Skeletal muscle satellite cell (primary cell): ENCODE data around the gene CLVS2.

Experiments
- H3K27me3 ChIP-seq: 2 replicates; pipeline ENCODE4 v1.7.0; 2013; ENCODE audit warnings: low read length; ENCODE audit not compliant: control insufficient read depth, insufficient read depth
- H3K36me3 ChIP-seq: 2 replicates; pipeline ENCODE4 v1.7.0; 2013; ENCODE audit warnings: mild to moderate bottlenecking, control low read depth, low read length; ENCODE audit not compliant: insufficient read depth
- H3K4me1 ChIP-seq: 2 replicates; pipeline ENCODE4 v1.7.0; 2013; ENCODE audit warnings: low read length; ENCODE audit not compliant: control insufficient read depth, insufficient read depth
- H3K4me2 ChIP-seq: 2 replicates; pipeline ENCODE4 v1.7.0; 2013; ENCODE audit warnings: mild to moderate bottlenecking, low read length
- H3K4me3 ChIP-seq: 2 replicates; pipeline ENCODE4 v1.7.0; 2013; ENCODE audit warnings: low read length
- H3K9ac ChIP-seq: 2 replicates; pipeline ENCODE4 v1.7.0; 2013; ENCODE audit warnings: mild to moderate bottlenecking, low read depth, low read length, moderate library complexity
- H3K9me3 ChIP-seq: replicated peaks from 2 replicates; pipeline ENCODE4 v1.7.0; 2013; ENCODE audit warnings: mild to moderate bottlenecking, control low read depth, low read length

The CLVS2 gene

DNA sequence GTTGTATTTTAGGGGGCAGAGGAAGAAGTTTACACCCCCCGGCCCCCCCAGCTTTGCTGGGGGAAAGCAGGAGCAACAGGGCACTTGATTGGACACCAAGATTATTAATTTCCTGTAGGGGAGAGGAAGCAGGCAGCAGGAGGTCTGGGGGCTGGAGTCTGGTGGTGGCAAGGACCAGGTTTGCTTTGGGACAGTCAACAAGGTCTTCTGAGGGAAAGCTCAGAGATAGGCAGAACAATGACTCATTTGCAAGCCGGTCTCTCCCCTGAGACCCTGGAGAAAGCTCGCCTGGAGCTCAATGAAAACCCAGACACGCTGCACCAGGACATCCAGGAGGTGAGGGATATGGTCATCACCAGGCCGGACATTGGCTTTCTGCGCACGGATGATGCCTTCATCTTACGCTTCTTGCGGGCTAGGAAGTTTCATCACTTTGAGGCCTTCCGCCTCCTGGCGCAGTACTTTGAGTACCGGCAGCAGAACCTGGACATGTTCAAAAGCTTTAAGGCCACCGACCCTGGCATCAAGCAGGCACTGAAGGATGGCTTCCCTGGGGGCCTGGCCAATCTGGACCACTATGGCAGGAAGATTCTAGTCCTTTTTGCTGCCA lies 1.6 kb downstream of the CLVS2 start:
- Histone ChIP-seq H3K4me2 (peak overlapping the region; percentile 93), H3K27me3 (no peaks in the 10 kb centered on the region), H3K9me3 (no peaks in the 10 kb centered on the region), H3K36me3 (no peaks in the 10 kb centered on the region), H3K4me1 (peaks cover 18% of the 10 kb centered on the region), H3K9ac (no peak overlapping the region), H3K4me3 (peak overlapping the region; percentile 18)

DNA sequence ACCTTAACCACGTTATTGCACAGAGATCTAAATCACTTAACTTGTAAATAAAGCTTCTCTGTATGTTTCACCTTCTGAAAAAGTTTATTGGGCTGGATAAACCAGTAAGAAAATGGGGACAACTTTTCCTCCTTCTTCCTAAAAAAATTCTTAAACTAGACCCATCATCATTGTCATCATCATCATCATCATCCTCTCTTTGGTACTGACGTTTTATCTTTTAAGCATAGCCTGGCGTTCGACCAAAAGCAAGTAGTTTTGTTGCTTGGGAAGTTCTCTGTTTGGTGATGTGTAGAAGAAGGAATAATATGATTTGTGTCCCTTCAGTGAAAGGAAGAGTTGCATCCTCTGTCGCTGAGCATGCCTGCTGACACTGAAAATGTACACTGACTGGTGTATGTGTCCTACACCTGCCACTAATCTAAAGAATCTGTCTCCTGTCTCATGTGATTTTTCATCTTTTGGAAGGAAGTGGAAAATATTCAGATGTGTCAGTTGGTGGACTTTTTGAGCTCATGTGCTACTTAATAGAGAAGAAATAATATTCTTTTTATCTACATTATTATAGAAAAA lies 2.5 kb downstream of the CLVS2 start:
- H3K4me1 ChIP-seq, result peaks cover 18% of the 10 kb centered on the region
- no peaks in the 10 kb centered on the region for H3K9me3 ChIP-seq
- H3K9ac ChIP-seq, result no peak overlapping the region
- no peaks in the 10 kb centered on the region for H3K27me3 ChIP-seq
- H3K36me3 ChIP-seq, result no peaks in the 10 kb centered on the region
- H3K4me3 ChIP-seq, result peak overlapping the region; percentile 54
- peak overlapping the region; percentile 36 for H3K4me2 ChIP-seq

DNA sequence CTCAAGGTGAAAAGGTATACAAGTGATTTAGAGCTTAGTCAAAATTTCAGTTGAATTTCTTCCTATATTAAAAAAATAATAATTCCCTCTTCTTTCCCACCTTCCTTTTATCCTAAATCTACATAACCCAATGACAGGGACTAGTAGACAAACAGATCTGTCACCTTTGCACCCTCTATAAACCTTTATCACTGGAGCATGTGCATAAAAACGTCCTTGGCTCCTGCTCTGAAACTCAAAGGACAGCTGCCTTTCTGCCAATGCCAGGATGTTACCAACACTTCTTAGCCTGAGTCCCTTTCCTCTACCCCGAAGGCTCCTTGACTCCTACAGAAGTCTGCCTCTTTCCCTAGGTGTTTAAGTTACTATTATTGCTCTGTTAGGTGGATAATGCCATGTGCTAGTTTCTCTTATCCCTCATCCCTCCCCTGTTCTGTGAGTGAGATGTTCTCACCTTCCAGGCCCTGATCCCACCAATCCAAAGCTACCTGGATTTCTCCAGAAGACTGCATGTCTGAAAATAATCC lies 4.3 kb downstream of the CLVS2 start:
- H3K36me3 ChIP-seq, result no peaks in the 10 kb centered on the region
- H3K27me3 ChIP-seq, result no peaks in the 10 kb centered on the region
- no peak overlapping the region for H3K4me3 ChIP-seq
- no peak overlapping the region for H3K9ac ChIP-seq
- peaks cover 15% of the 10 kb centered on the region for H3K4me1 ChIP-seq
- H3K9me3 ChIP-seq, result no peaks in the 10 kb centered on the region
- H3K4me2 ChIP-seq, result no peak overlapping the region

DNA sequence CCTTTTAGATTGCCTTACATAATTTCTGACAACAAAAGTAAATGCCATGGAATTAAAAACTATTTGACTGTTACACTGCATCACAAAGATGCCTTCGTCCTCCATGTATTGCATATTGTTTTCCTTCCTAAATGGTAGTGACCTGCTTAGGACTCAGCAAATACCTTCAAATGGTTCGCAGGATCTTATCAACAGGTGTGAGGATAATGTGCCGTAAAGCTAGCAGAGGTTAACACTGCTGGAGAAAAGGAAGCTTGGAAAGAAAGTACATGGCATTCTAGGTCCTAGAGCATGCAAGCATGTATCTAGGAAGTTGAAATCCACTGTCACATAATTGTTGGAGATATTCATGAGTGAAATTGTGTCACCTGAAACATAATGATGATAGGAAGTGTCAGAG lies 5.5 kb downstream of the CLVS2 start:
- Histone ChIP-seq H3K36me3 (no peaks in the 10 kb centered on the region), H3K4me1 (peaks cover 14% of the 10 kb centered on the region), H3K9me3 (no peaks in the 10 kb centered on the region), H3K4me2 (no peak overlapping the region), H3K4me3 (no peak overlapping the region), H3K9ac (no peak overlapping the region), H3K27me3 (no peaks in the 10 kb centered on the region)

DNA sequence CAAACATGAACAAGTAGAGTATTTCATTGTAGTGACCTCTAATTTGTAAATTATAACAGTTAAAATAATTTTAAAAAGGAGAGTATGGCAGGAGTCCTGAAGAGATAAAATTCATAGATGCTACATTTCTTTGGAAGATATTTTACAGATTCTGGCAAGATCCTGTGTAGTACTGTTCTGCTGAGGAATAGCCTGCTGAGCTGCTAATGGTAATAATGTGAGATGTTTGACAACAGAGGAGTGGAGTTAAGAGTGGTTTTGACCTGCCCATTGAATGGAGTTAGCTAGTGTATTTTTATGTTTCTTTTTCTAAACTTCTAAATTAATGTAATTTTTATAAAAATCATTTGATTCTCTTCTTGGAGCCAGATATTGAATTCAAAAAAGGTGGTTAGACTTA lies 11.8 kb downstream of the CLVS2 start:
- Histone ChIP-seq H3K9ac (no peak overlapping the region), H3K4me3 (no peak overlapping the region), H3K4me1 (no peaks in the 10 kb centered on the region), H3K4me2 (no peak overlapping the region), H3K27me3 (no peaks in the 10 kb centered on the region), H3K9me3 (no peaks in the 10 kb centered on the region), H3K36me3 (no peaks in the 10 kb centered on the region)

DNA sequence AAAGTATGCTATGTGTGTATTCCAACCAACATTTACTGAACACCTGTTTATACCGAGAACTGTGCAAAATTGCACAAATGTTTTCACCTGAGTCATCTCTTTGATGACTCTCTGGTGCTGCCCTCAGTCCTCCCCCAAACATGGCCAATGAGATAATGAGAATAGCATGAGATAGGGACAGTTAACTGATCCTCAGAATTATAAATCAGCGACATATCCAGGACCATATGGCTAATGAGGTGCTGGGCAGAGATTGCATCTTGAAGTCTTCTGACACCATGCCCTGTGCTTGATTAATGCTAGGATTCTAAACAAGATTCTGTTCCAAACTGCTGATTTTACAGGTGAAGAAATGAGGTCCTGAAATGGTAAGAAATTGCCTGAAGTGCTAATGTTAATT lies 13.0 kb downstream of the CLVS2 start:
- H3K27me3 ChIP-seq, result no peaks in the 10 kb centered on the region
- H3K9me3 ChIP-seq, result no peaks in the 10 kb centered on the region
- H3K4me2 ChIP-seq, result no peak overlapping the region
- no peak overlapping the region for H3K4me3 ChIP-seq
- H3K36me3 ChIP-seq, result no peaks in the 10 kb centered on the region
- H3K4me1 ChIP-seq, result no peaks in the 10 kb centered on the region
- no peak overlapping the region for H3K9ac ChIP-seq

DNA sequence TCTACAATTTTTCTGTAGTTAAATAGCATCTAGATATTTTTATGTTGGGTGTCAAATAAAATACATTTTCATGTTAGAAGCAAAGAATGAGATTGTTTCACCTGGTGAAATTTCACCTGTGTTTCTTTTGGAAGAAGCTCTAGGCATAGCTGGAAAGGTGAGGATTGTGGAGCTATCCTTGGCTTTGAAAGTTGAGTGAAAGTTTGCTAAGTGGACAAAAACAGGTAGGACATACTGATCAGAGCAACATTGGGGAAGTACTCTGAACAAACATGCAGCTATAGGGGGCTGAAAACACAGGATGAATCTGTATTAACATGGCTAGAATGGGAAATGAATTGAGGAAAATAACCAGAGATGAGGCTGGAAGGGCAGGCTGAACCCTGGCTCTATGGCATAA lies 18.8 kb downstream of the CLVS2 start:
- Histone ChIP-seq H3K4me1 (no peaks in the 10 kb centered on the region), H3K36me3 (no peaks in the 10 kb centered on the region), H3K27me3 (no peaks in the 10 kb centered on the region), H3K4me3 (no peak overlapping the region), H3K9me3 (no peaks in the 10 kb centered on the region), H3K4me2 (no peak overlapping the region), H3K9ac (no peak overlapping the region)

DNA sequence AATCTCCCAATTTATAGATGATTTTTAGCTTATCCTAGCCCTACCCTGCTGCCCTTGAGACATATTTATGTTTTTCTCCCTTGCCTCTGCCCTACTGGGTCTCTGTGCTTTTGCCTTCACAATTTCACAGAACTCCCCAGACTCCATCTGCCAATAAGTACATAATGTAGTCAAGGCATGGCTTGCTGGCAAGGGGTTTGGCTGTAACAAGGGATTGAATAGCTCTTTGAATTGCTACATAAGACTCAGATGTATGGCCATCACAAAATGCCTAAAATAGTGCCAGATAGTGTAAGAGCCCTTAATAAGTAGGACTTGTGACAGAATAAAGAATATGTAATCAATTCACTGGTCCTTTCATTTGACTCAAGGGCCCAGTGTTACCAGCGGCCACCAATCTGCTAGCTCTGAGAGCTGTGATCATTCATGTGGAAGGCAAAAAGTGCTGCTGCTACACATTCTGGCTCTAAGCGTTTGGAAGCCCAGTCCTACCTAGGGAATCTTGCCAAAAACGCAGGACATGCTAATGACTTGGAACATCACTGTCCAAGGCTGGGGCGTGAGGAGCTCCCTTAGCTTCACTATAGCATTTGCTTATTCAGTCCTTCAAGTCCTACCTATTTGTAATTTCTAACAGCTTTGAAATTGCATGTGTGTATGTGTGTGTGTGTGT lies 20.5 kb downstream of the CLVS2 start:
- Histone ChIP-seq H3K4me1 (no peaks in the 10 kb centered on the region), H3K4me2 (no peak overlapping the region), H3K9me3 (no peaks in the 10 kb centered on the region), H3K27me3 (no peaks in the 10 kb centered on the region), H3K4me3 (no peak overlapping the region), H3K9ac (no peak overlapping the region), H3K36me3 (no peaks in the 10 kb centered on the region)

DNA sequence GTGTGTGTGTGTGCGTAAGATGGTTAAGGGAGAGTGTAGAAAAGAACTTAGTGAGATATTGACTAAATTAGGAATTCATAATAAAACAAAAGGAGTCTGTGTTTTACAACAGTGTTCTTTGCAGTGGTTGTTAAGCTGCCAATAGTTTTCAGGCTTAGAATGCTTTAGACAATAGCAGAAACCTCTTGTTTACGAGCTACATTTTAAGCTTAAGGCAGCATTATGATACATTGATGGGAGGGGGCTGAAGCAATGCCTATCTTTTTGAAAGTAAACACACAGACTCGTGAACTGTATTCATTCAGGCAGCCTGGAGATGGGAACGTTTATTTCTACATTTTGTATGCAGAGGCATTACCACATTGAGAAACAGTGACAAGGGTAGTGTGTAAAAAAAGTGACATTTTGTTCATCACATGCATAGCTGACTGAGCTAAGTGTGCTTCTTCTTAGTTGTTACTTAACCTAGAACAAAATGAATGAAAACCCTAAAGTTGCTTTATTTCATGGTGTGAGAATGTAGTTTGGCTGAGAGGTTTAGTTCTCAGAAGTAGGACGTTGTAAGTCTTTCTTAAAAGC lies 21.2 kb downstream of the CLVS2 start:
- Histone ChIP-seq H3K9ac (no peak overlapping the region), H3K4me3 (no peak overlapping the region), H3K36me3 (no peaks in the 10 kb centered on the region)

DNA sequence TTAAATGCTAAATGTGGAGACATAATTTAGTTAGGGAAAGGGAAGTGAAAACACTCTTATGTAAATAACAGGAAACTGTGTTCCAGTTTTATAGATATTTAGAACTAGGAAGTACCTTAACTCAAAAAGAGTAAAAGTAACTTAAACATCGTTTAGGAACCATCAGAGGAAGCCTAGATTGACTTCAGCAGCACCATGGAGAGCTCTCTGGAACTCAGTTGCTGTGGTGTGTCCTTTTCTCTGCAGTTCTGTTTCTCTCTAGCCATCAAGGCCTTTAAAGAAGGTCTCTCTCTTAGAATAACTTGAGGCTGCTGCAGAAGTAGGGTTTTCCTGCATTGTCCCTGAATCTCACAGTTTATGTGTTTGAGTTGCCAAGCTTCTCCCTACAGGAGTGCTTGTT lies 26.9 kb downstream of the CLVS2 start:
- no peaks in the 10 kb centered on the region for H3K4me1 ChIP-seq
- no peak overlapping the region for H3K4me3 ChIP-seq
- H3K4me2 ChIP-seq, result no peak overlapping the region
- no peak overlapping the region for H3K9ac ChIP-seq
- H3K27me3 ChIP-seq, result no peaks in the 10 kb centered on the region
- no peaks in the 10 kb centered on the region for H3K36me3 ChIP-seq
- no peaks in the 10 kb centered on the region for H3K9me3 ChIP-seq

More for the DNA sequence above, 21.2 kb downstream of the CLVS2 start:
- H3K4me1 ChIP-seq, result no peaks in the 10 kb centered on the region
- no peaks in the 10 kb centered on the region for H3K9me3 ChIP-seq
- no peak overlapping the region for H3K4me2 ChIP-seq
- no peaks in the 10 kb centered on the region for H3K27me3 ChIP-seq

DNA sequence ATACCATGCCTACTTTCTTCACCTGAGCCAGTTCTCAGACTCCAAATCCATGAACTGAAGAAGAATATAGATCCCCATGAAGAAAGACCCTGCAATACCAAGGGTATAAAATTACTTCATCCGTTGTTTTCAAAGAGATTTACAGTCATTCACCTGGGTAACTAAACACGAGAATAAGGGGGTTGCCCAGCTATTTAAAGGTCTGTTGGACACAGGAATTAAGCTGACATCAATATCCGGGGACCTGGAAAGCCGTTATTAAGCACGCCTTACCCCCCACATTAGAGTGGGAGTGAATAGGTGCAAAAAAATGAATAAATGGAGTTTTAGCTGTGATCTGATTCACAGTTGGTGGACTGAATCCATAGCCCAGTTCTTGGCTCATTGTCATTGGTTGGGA lies 28.9 kb downstream of the CLVS2 start:
- H3K4me2 ChIP-seq, result no peak overlapping the region
- no peaks in the 10 kb centered on the region for H3K27me3 ChIP-seq
- peaks cover 4% of the 10 kb centered on the region for H3K4me1 ChIP-seq
- no peak overlapping the region for H3K4me3 ChIP-seq
- no peaks in the 10 kb centered on the region for H3K36me3 ChIP-seq
- no peak overlapping the region for H3K9ac ChIP-seq
- H3K9me3 ChIP-seq, result no peaks in the 10 kb centered on the region
